GM12891 (cell line): ENCODE measurements around the gene ARHGEF18.
A peak's percentile ranks its signal among the peaks of the same experiment; 100 is the strongest.

Experiments used
- DNase-seq: peaks from one replicate; pipeline ENCODE4 v3.0.0; 2011; ENCODE audit warnings: low spot score; ENCODE audit not compliant: insufficient read length
- FAIRE-seq: peaks from 2 replicates; lab custom pipeline; 2011; peaks lifted over from hg19 to GRCh38; lab: Jason Lieb, UNC
- PAX5 ChIP-seq: IDR thresholded peaks from 2 replicates; pipeline ENCODE4 v1.6.1; 2011; ENCODE audit warnings: low read length, moderate library complexity, mild to moderate bottlenecking; ENCODE audit not compliant: insufficient read depth, severe bottlenecking
- POLR2A ChIP-seq: IDR thresholded peaks from 2 replicates; pipeline ENCODE4 v1.6.1; 2011; ENCODE audit warnings: low read depth, low read length, control low read depth
- POLR2AphosphoS5 ChIP-seq: IDR thresholded peaks from 2 replicates; pipeline ENCODE4 v1.6.1; 2011; ENCODE audit warnings: low read depth, low read length, control low read depth
- POU2F2 ChIP-seq: IDR thresholded peaks from 2 replicates; pipeline ENCODE4 v1.6.1; 2011; ENCODE audit warnings: low read depth, mild to moderate bottlenecking, control low read depth, low read length, moderate library complexity
- SPI1 ChIP-seq: IDR thresholded peaks from 2 replicates; pipeline ENCODE4 v1.6.1; 2011; ENCODE audit warnings: low read depth, low read length, control low read depth
- TAF1 ChIP-seq: IDR thresholded peaks from 2 replicates; pipeline ENCODE4 v1.6.1; 2011; ENCODE audit warnings: low read depth, low read length, control low read depth

The ARHGEF18 gene

GRCh38 chr19:7395360-7396066 lies 46.8 kb downstream of the ARHGEF18 start:
- DNase-seq (no peak), FAIRE-seq (peak; percentile 28)
- no peak for TF ChIP-seq POLR2A
- TF ChIP-seq PAX5: no peak
- TF ChIP-seq POLR2AphosphoS5: no peak
- no peak for TF ChIP-seq TAF1
- TF ChIP-seq POU2F2: no peak; the same call in 1 of the 2 replicates
- no peak for TF ChIP-seq SPI1

- DNase-seq (no peak), FAIRE-seq (no peak)
Measured at GRCh38 chr19:7397687-7398086, 49.0 kb downstream of the ARHGEF18 start.

More at GRCh38 chr19:7397687-7398086, 49.0 kb downstream of the ARHGEF18 start:
- TF ChIP-seq TAF1: no peak
- TF ChIP-seq POLR2A: no peak
